Renal pelvis (tissue), 4 donors: ENCODE measurements around the gene HSP90AA1. TPM values are rescaled to one million over a fixed set of nuclear protein-coding genes. Genes with fewer than 3 reads are reported as not detected.
A peak's percentile ranks its signal among the peaks of the same experiment; 100 is the strongest.

Source experiments
- DNase-seq: peaks from one replicate; pipeline ENCODE4 v3.0.0-alpha.2; 2013
- polyA plus RNA-seq, 3 donors: library from polyadenylated mRNA; unstranded; fragments of 120-200 nt; gene quantifications; one replicate each; pipeline ENCODE4 v1.2.1, GENCODE V29; 2013; ENCODE audit not compliant: insufficient read length in 3 of 3

HSP90AA1 gene
- polyA plus RNA-seq, 3 donors = 572 to 781 (median 778) TPM

- DNase-seq = no peak
These were observed 38.9 kb downstream of the HSP90AA1 start for GRCh38 chr14:102047808-102048540.

GRCh38 chr14:102046337-102047278 lies 40.2 kb downstream of the HSP90AA1 start:
- peak; percentile 72 for DNase-seq

- DNase-seq = no peak
These were observed 42.3 kb downstream of the HSP90AA1 start for GRCh38 chr14:102044566-102044965.

GRCh38 chr14:102043251-102044025 lies 43.4 kb downstream of the HSP90AA1 start:
- no peak for DNase-seq

- no peak for DNase-seq
These were observed 44.1 kb downstream of the HSP90AA1 start for GRCh38 chr14:102042699-102043098.

- DNase-seq = no peak
These were observed 46.7 kb downstream of the HSP90AA1 start for GRCh38 chr14:102040153-102040552.

GRCh38 chr14:102039157-102039556 lies 47.7 kb downstream of the HSP90AA1 start:
- no peak for DNase-seq

- no peak for DNase-seq
These were observed 49.2 kb downstream of the HSP90AA1 start for GRCh38 chr14:102037686-102038085.

- no peak for DNase-seq
These were observed 50.9 kb downstream of the HSP90AA1 start for GRCh38 chr14:102035914-102036313.

- no peak for DNase-seq
These were observed 52.5 kb downstream of the HSP90AA1 start for GRCh38 chr14:102034301-102034700.

GRCh38 chr14:102033241-102033640 lies 53.6 kb downstream of the HSP90AA1 start:
- no peak for DNase-seq

Other genes with a start within 250 kb of the HSP90AA1 start
- 100 to 1,000 TPM; 318 to 347 (median 347) TPM for gene DYNC1H1, start 122.5 kb downstream of the HSP90AA1 start, polyA plus RNA-seq
- 10 to 100 TPM; 27.8 to 35.1 (median 33.4) TPM for gene WDR20, start 52.9 kb upstream of the HSP90AA1 start, polyA plus RNA-seq
- 10 to 100 TPM; 27.8 to 42.0 (median 36.1) TPM for gene MOK, start 218.1 kb upstream of the HSP90AA1 start, polyA plus RNA-seq
- gene ZNF839, start 232.7 kb upstream of the HSP90AA1 start, polyA plus RNA-seq = 10 to 100 TPM; 13.7 to 22.3 (median 21.3) TPM